ENCODE measurements around the gene CGRRF1. TPM values are rescaled to one million over a fixed set of nuclear protein-coding genes. Genes with fewer than 3 reads are reported as not detected.

CGRRF1 gene
- total and polyA plus RNA-seq, 9 of the 15 experiments (the other 6 are each of a cell fraction or from before 2014, with no cell fraction given) = 2.8 to 15.8 (median 4.6) TPM

DNA sequence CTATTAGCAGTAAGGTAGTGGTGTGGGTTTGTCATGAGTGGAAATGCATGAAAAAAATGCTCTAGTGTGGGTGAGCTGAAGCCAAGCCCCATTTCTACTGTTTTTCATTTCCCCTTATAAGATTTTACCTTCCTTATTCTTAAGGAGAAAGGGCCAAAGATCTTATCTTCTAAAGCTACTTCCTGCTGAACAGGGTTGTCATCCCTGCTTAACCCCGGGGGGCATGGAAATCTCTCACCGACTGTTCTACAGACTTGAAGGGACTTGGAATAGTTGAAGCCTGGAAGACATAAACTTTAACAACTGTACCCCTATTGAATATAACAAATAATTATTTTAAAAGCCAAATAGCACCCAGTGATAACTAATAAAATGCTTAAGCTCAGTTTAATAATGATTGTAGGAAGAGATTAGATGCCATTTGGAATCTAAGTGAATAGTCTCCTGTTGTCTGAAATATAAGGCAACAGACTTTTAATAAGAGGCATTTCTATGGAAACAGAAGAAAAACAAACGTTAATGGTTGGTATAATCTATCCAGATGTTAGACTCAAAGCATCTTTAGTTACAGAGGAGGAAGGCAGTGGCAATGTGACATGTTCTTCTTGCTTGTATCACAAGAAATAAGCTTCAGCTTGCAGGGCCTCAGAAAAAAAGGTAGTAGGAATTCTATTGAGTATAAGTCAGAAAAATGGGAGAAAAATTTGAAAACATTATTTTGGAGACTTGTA is 19.1 kb upstream of the CGRRF1 start (continued):
- TF ChIP-seq, protein P1, sequence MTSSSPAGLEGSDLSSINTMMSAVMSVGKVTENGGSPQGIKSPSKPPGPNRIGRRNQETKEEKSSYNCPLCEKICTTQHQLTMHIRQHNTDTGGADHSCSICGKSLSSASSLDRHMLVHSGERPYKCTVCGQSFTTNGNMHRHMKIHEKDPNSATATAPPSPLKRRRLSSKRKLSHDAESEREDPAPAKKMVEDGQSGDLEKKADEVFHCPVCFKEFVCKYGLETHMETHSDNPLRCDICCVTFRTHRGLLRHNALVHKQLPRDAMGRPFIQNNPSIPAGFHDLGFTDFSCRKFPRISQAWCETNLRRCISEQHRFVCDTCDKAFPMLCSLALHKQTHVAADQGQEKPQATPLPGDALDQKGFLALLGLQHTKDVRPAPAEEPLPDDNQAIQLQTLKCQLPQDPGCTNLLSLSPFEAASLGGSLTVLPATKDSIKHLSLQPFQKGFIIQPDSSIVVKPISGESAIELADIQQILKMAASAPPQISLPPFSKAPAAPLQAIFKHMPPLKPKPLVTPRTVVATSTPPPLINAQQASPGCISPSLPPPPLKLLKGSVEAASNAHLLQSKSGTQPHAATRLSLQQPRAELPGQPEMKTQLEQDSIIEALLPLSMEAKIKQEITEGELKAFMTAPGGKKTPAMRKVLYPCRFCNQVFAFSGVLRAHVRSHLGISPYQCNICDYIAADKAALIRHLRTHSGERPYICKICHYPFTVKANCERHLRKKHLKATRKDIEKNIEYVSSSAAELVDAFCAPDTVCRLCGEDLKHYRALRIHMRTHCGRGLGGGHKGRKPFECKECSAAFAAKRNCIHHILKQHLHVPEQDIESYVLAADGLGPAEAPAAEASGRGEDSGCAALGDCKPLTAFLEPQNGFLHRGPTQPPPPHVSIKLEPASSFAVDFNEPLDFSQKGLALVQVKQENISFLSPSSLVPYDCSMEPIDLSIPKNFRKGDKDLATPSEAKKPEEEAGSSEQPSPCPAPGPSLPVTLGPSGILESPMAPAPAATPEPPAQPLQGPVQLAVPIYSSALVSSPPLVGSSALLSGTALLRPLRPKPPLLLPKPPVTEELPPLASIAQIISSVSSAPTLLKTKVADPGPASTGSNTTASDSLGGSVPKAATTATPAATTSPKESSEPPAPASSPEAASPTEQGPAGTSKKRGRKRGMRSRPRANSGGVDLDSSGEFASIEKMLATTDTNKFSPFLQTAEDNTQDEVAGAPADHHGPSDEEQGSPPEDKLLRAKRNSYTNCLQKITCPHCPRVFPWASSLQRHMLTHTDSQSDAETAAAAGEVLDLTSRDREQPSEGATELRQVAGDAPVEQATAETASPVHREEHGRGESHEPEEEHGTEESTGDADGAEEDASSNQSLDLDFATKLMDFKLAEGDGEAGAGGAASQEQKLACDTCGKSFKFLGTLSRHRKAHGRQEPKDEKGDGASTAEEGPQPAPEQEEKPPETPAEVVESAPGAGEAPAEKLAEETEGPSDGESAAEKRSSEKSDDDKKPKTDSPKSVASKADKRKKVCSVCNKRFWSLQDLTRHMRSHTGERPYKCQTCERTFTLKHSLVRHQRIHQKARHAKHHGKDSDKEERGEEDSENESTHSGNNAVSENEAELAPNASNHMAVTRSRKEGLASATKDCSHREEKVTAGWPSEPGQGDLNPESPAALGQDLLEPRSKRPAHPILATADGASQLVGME (CRISPR knock-in tag; IDR thresholded peaks at IDR 0.05) = no peak
- TF ChIP-seq SIN3B (IDR thresholded peaks at IDR 0.05; ENCODE audit: low read depth) (no peak), L3MBTL2 (IDR thresholded peaks at IDR 0.05) (no peak), SIRT6 (IDR thresholded peaks at IDR 0.05; ENCODE audit: low read depth, low read length) (no peak), ZNF830 (CRISPR knock-in tag; IDR thresholded peaks at IDR 0.05) (no peak), HNRNPK (IDR thresholded peaks at IDR 0.05; ENCODE audit: low read depth, low read length, poor library complexity, severe bottlenecking) (no peak), TBL1XR1 (IDR thresholded peaks at IDR 0.05; ENCODE audit: low read length in 2 of 2) (no peak), EGR1 (conservative IDR thresholded peaks at IDR 0.05) (no peak), DNMT1 (IDR thresholded peaks at IDR 0.05) (no peak)
- TF ChIP-seq, protein P2, sequence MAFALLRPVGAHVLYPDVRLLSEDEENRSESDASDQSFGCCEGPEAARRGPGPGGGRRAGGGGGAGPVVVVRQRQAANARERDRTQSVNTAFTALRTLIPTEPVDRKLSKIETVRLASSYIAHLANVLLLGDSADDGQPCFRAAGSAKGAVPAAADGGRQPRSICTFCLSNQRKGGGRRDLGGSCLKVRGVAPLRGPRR (CRISPR knock-in tag; IDR thresholded peaks at IDR 0.05) = no peak
- TF ChIP-seq, protein P3, sequence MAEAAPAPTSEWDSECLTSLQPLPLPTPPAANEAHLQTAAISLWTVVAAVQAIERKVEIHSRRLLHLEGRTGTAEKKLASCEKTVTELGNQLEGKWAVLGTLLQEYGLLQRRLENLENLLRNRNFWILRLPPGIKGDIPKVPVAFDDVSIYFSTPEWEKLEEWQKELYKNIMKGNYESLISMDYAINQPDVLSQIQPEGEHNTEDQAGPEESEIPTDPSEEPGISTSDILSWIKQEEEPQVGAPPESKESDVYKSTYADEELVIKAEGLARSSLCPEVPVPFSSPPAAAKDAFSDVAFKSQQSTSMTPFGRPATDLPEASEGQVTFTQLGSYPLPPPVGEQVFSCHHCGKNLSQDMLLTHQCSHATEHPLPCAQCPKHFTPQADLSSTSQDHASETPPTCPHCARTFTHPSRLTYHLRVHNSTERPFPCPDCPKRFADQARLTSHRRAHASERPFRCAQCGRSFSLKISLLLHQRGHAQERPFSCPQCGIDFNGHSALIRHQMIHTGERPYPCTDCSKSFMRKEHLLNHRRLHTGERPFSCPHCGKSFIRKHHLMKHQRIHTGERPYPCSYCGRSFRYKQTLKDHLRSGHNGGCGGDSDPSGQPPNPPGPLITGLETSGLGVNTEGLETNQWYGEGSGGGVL (CRISPR knock-in tag; IDR thresholded peaks at IDR 0.05) = no peak
- TF ChIP-seq, protein P4, sequence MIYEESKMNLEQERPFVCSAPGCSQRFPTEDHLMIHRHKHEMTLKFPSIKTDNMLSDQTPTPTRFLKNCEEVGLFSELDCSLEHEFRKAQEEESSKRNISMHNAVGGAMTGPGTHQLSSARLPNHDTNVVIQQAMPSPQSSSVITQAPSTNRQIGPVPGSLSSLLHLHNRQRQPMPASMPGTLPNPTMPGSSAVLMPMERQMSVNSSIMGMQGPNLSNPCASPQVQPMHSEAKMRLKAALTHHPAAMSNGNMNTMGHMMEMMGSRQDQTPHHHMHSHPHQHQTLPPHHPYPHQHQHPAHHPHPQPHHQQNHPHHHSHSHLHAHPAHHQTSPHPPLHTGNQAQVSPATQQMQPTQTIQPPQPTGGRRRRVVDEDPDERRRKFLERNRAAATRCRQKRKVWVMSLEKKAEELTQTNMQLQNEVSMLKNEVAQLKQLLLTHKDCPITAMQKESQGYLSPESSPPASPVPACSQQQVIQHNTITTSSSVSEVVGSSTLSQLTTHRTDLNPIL (CRISPR knock-in tag; IDR thresholded peaks at IDR 0.05) = no peak
- TF ChIP-seq, protein P5, sequence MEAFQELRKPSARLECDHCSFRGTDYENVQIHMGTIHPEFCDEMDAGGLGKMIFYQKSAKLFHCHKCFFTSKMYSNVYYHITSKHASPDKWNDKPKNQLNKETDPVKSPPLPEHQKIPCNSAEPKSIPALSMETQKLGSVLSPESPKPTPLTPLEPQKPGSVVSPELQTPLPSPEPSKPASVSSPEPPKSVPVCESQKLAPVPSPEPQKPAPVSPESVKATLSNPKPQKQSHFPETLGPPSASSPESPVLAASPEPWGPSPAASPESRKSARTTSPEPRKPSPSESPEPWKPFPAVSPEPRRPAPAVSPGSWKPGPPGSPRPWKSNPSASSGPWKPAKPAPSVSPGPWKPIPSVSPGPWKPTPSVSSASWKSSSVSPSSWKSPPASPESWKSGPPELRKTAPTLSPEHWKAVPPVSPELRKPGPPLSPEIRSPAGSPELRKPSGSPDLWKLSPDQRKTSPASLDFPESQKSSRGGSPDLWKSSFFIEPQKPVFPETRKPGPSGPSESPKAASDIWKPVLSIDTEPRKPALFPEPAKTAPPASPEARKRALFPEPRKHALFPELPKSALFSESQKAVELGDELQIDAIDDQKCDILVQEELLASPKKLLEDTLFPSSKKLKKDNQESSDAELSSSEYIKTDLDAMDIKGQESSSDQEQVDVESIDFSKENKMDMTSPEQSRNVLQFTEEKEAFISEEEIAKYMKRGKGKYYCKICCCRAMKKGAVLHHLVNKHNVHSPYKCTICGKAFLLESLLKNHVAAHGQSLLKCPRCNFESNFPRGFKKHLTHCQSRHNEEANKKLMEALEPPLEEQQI (IDR thresholded peaks at IDR 0.05) = no peak

Measured in K562 (cell line).